GM12864 (cell line): Measurements from ENCODE around the gene SACM1L.
"Not testable (repeated sequence)": the region's sequence is repeated elsewhere in the genome, so short reads cannot be mapped to it uniquely, and the experiment has no call there.

Source experiments
- DNase-seq: peaks from one replicate; pipeline ENCODE4 v3.0.0-alpha.2; 2011; ENCODE audit warnings: low read depth
- H3K4me3 ChIP-seq: 2 replicates; pipeline ENCODE4 v1.5.1; 2011; ENCODE audit warnings: mild to moderate bottlenecking, low read depth, low read length, control low read depth
- TF ChIP-seq, protein P1 (sequence below): IDR thresholded peaks from 2 replicates; pipeline ENCODE4 v1.5.1; 2011; ENCODE audit warnings: low read depth, mild to moderate bottlenecking, moderate library complexity, low read length, control low read depth, inconsistent platforms; ENCODE audit errors: missing control alignments

Gene SACM1L

DNA sequence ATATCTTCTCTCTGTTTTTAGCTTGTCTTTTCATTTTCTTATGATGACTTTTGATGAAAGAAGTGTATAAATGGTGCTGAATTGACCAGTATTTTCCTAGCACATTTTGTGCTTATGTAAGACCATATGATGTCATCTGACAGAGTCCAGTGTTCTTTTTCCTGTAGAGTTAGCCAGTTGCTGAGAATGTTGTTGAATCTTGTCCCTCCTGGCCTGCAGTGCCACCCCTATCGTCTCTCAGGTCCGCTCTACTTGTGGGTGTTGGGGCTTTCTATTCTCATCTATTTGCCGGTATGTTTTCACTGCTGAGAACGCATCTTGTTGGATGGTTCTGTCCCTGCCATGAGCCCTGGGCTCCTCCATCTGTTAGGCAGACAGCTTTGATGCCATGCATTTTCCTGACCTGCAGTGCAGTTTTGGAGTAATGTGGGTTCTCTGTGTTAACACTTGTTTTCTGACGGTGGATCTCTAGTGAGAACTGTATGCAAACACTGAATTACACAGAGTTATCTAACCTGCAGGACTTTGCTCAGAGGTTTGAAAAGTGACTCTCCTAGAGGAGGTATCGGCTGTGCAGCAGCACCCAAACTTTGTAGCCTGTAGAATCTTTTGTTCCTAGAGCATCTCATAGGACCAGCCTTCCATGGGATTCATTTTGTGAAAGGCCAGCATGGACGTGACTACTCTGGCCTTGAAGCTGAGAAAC lies 62.5 kb downstream of the SACM1L start:
- DNase-seq: no peak
- H3K4me3 ChIP-seq: no peak overlapping the region
- TF ChIP-seq, protein P1, sequence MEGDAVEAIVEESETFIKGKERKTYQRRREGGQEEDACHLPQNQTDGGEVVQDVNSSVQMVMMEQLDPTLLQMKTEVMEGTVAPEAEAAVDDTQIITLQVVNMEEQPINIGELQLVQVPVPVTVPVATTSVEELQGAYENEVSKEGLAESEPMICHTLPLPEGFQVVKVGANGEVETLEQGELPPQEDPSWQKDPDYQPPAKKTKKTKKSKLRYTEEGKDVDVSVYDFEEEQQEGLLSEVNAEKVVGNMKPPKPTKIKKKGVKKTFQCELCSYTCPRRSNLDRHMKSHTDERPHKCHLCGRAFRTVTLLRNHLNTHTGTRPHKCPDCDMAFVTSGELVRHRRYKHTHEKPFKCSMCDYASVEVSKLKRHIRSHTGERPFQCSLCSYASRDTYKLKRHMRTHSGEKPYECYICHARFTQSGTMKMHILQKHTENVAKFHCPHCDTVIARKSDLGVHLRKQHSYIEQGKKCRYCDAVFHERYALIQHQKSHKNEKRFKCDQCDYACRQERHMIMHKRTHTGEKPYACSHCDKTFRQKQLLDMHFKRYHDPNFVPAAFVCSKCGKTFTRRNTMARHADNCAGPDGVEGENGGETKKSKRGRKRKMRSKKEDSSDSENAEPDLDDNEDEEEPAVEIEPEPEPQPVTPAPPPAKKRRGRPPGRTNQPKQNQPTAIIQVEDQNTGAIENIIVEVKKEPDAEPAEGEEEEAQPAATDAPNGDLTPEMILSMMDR: no peak

DNA sequence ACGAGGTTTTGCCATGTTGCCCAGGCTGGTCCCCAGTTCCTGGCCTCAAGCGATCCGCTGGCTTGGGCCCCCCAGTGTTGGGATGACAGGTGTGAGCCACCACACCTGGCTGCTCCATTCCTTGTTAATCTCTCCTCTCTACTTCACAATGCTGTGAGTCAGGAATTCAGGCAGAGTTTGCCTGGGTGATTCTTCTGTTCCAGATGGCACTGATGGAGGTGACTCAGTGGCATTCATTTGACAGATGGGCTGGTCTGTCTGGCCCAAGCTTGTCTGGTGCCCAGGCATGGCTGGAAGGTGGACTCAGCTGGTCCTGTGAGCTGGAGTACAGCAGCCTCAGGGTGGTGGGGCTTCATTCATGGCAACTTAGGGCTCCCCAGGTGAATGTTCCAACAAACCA lies 63.9 kb downstream of the SACM1L start:
- no peak for DNase-seq
- no peak overlapping the region for H3K4me3 ChIP-seq
- TF ChIP-seq, protein P1: no peak

DNA sequence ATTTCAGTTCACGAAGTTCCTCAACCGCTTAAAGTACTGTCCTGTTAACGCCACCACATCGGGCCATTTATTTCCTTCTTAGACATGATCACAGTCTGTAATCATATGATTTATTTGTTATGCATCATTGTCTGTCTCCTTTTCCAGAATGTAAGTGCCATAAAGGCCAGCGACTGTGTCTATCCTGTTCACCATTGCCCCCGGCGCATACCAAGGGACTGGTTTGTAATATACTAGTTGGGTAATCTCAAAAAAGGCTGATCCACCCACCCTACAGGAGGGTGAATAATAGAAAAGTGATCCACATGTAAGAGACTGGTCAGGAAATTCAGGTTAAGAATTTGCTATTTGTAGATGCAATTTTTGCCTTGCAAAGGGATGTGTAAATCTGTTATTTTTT lies 65.3 kb downstream of the SACM1L start:
- TF ChIP-seq, protein P1: no peak
- DNase-seq: no peak
- H3K4me3 ChIP-seq: no peak overlapping the region

DNA sequence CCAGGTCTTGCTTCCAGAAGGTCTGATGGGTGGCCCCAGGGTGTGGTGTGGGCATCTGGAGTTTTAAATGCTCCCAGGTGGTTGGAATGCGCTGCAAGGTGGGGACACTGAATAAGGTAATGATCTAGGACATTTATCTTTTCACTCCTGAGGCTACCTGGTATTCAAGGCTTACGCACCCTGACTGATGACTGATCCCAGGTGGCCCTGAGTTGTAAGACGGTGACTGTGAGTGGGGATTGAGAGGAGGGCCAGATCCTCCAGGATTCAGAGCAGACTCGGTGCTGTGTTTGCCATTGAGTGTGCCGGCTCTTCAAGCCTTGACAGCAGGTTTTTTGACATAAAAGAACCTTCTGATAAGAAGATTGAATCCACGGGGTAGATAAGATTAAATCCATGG lies 66.9 kb downstream of the SACM1L start:
- no peak for DNase-seq
- H3K4me3 ChIP-seq: no peak overlapping the region

DNA sequence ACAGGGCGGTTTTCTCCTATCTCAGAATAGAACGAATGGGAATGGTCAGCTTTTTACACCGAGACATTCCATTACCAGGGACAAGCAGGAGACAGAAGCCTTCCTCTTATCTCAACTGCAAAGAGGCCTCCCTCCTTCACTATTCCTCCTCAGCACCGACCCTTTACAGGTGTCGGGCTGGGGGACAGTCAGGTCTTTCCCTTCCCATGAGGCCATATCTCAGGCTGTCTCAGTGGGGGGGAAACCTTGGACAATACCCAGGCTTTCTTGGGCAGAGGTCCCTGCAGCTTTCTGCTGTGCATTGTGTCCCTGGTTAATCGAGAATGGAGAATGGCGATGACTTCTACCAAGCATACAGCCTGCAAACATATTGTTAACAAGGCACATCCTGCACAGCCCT lies 67.9 kb downstream of the SACM1L start:
- not testable (repeated sequence) for H3K4me3 ChIP-seq, DNase-seq

More for the DNA sequence above, 66.9 kb downstream of the SACM1L start:
- TF ChIP-seq, protein P1: no peak

DNA sequence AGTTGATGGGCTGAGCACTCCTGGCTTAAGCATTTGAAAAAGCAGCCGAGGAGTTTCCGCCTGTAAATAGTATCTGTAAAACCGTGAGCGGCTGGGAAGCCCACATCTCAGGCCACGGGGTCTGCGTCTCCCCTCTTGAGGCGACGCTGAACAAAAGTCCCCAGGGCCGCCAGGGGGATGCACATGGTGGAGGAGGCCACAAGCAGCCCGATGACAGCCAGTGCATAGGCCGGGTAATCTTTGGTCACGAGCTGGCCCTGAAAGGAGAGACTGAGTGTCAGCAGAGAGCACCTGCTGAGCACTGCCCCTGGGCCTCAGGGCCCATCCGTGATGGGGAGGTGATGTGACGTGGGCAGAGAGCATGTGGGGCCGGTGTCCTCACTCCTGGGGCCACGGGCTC lies 69.7 kb downstream of the SACM1L start:
- TF ChIP-seq, protein P1: no peak
- no peak for DNase-seq
- no peak overlapping the region for H3K4me3 ChIP-seq

DNA sequence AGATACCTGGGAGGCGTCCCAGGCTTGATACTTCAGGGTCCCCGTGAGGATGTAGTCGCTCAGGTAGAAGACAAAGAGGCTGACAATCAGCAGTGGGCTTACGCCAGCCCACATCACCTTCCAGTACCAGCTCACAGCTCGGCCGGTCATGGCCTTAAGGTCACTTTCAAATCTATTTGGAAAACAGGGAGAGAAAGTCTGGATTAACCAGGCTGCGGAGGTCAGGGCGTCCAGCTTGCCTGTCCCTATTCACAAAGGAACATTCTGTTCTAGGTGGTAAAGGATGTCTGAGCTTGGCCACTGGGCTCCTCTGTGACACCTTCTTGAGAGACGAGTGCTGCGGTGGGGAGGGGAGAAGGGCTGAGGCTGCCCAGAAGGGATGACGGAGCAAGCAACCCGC lies 70.7 kb downstream of the SACM1L start:
- TF ChIP-seq, protein P1: no peak
- no peak overlapping the region for H3K4me3 ChIP-seq
- no peak for DNase-seq
